Hematopoietic multipotent progenitor cell treated with erythropoietin and hydrocortisone succinate and interleukin-3 and kit ligand, for 8 days (in vitro differentiated cells): ENCODE measurements around the gene FBXO11.
A peak's percentile ranks its signal among the peaks of the same experiment; 100 is the strongest.
"Not testable (repeated sequence)": the region's sequence is repeated elsewhere in the genome, so short reads cannot be mapped to it uniquely, and the experiment has no call there.

ENCODE experiments used
- DNase-seq: peaks from one replicate; pipeline ENCODE4 v3.0.0-alpha.2; 2015

The FBXO11 gene

DNA sequence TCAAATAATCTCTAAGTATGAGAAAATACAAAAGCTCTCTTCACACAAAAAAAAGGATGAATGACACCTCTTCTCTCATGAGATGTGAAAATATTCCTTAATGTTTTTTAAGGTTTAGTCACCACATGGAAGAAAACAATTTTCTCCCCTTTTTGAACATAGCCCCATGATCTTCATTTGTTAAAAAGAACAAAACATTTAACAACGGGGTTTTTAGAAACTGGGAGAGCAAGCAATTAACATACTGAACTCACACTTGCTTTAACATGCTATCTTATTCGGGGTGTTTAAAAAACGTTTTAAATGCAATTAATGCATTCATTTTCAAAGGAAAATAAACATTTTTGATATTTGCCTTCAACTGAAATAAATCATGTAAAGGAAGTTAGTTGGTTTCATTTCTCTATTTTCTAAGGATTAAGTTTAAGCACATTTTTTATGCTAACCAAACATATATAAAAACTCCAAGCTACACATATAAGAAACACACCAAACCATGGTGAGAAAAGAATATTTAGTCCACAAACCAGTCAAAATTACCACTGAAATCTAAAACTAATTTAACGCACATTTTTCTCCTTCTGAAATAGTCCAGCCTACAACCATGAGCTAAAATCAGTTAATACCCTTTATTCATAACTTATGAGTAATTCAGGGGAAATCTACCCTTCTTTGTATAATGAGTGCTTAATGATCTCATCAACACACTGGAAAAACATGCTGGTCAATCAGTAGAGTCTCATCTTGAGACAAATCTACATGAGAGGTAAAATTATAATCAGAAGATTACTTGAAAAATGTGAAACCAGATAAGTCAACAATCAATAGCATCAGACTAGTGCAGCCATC is 8.2 kb downstream of the FBXO11 start:
- DNase-seq = no peak

DNA sequence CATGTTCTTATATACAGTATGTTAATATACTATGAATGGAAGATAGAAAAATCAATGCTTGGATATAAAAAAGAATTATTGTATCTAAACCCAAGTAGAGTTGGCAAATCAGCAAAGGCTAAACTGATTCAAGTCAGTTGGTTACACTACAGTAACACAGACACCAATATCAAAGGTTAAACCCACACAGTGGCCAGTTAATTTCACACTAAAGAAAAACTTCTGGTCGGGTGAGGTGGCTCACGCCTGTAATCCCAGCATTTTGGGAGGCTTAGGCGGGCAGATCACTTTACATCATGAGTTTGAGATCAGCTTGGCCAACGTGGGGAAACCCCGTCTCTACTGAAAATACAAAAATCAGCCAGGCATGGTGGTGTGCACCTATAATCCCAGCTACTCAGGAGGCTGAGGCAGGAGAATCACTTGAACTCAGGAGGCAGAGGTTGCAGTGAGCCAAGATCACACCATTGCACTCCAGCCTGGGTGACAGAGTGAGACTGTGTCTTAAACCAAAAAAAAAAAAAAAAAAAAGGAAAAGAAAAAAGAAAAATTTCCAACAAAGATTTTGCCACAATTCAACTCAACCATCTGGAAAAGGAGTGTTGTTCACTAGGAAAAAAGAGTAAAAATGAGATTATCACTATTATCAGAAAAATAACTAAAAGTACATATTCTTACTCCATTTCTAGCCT is 9.0 kb downstream of the FBXO11 start:
- not testable (repeated sequence) for DNase-seq

DNA sequence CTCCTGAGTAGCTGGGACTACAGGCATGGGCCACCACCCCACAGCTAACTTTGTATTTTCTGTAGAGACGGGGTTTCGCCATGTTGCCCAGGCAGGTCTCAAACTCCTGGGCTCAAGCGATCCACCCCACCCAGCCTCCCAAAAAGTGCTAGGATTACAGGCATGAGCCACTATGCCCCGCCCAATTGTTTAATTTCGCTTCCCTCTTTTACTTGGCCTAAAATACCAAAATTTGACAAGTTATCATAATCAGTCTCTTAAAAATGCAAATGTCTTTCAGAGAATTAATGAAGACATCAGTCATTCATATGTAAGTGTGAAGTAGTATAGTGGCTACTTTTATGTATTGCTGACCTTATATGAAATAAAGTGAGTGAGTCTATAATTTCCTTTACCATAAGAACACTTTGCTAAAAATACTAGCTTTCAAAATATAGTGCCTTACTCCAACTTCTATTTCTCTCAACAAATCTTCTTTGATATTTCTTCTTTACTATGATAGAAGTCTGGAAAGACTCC is 9.8 kb downstream of the FBXO11 start:
- DNase-seq = no peak

DNA sequence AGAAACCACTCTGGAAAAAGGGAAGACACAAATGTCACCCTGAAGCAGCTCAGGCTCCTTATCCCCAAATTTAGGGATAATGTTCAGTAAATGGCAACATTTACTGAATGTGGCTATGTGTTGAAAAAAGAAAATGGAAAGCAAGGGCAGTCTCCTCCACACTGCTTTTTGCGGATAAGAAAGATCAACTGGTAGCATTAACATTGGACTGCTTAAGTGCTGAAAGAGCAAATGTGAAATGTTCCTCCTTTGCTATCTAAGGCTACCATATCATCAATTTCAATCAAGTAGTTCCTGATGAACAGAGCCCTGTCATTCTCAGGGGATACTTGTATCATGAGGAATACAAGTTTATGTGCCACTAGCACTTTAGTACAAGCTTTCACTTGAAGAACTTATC is 12.5 kb downstream of the FBXO11 start:
- DNase-seq = no peak

DNA sequence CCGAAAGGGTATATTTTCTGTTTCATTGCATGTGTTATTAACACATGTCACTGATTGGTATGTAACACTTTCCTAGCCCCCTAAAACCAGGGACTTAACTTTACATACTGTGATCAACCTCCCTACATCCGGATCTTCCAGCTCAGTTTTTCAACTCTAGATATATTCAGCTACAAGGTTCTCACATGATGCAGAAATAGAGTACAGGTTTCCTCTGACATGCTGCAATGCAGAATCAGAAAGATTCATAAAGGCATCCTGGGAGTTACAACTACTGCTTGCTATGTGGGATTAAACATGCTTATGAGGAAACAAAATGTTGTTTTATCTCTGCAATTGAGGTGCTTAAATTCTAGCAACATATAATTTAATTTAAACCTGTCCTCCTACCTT is 14.0 kb downstream of the FBXO11 start:
- no peak for DNase-seq

DNA sequence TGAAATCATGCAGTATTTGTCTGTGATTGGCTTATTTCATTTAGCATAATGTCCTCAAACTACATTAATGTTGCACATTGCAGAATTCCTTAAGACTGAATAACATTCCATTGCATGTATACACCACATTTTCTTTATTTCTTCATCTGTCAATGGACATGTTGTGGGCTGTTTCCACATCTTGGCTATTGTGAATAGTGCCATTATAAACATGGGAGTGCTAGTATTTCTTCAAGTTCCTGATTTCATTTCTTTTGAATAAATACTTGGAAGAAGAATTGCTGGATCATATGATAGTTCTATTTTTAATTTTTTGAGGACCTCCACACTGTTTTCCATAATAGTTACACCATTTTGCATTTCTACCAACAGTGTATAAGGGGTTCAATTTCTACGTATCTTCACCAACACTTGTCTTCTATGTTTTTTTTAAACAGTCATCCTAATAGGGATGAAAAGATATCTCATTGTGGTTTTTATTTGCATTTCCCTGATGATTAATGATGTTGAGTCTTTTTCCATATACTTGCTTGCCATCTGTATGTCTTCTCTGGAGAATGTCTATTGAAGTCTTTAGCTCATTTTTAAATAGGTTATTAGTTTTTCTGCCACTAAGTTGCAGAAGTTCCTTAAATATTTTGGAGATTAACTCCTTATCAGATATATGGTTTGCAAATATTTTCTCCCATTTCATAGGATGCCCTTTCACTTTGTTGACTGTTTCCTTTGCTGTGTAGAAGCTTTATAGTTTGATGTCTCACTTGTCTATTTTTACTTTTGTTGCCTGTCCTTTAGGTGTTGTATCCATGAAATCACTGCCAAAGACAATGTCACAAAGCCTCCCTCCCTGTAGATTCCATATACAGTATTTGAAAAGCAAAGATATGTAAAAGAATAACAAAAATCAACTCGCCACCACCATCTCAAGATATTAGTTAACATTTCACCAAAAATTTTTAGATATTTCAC is 14.6 kb downstream of the FBXO11 start:
- no peak for DNase-seq

DNA sequence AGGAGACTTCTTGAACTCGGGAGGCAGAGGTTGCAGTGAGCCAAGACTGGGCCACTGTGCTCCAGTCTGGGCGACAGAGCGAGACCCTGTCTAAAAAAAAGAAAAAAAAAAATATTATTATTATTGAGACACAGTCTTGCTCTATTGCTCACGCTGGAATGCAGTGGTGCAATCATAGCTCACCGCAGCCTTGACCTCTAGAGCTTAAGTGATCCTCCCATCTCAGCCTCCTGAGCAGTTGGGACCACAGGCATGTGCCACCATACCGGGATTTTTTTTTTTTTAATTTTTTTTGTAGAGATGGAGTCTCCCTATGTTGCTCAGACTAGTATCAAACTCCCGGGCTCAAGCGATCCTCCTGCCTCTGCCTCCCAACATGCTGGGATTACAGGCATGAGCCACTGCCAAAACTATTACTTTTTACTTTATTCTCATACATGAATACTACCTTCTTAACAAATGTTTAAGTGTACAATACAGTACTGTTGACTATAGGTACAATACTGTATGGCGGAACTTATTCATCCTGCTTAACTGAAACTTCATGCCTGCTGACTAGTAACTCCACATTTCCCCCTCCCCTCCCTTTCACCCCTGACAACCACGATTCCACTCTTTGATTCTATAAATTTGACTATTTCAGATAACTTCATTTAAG is 15.5 kb downstream of the FBXO11 start:
- no peak for DNase-seq

DNA sequence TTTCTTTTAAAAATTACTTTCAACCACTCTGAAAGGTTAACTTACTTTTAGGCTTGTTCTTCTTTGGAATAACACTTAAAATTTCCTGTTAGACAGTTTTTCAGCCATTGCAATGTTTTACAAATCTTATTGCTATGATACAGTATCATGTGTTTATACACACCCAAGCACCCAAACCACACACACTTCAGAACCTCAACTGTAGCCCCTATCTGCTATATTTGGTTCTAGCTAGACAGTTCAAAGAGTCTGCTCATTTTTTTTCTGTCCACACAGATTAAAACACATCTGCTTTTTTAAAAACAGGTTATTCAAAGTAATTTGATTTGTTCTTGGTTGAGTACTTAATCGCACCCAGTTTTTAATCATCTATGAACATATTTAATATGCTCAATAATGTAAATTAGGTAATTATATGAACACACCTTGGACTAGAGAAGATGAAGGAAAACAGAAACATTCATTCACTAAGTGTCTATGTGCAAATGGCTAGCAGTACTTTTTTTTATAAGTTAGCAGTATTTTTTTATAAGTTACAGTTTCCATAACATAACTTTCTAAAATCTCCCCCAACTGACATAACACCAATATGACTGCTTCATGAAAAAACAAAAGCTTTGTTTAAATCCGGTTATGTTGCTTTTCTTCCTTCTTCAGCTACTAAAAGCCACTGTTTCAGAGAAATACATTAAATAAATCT is 17.6 kb downstream of the FBXO11 start:
- peak; percentile 47 for DNase-seq

DNA sequence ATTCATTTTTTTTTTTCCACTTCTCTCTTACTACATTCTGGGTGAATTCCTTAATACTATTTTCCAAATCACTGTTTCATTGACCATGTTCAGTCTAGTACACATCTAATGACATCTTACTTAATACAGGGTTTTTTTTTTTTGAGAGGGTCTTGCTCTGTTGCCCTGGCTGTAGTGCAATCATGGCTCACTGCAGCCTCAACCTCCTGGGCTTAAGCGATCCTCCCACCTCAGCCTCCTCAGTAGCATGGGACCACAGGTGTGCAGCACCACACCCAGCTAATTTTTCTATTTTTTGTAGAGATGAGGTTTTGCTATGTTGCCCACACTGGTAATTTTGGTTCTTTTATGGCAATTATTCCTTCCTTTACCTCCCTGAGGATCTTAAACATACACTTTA is 29.4 kb downstream of the FBXO11 start:
- DNase-seq = no peak

DNA sequence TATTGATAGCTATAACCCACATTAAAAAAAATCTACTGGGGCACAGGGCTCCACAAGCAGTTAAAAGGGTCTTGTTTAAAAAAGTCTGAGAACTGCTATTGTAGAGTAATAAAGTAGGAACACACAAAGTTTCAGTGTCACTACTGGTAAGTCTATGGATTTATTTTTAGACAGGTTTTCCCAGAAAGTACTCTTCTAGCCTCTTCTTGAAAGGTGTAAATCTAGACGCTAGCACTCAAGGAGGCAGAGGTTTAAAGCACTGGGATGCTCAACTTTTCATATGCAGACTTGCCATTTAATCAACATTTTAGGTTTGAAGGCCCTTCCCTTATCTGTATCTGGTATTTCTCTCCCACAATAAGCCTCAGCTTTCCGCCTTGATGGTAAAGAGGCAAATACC is 33.4 kb downstream of the FBXO11 start:
- DNase-seq = no peak

DNA sequence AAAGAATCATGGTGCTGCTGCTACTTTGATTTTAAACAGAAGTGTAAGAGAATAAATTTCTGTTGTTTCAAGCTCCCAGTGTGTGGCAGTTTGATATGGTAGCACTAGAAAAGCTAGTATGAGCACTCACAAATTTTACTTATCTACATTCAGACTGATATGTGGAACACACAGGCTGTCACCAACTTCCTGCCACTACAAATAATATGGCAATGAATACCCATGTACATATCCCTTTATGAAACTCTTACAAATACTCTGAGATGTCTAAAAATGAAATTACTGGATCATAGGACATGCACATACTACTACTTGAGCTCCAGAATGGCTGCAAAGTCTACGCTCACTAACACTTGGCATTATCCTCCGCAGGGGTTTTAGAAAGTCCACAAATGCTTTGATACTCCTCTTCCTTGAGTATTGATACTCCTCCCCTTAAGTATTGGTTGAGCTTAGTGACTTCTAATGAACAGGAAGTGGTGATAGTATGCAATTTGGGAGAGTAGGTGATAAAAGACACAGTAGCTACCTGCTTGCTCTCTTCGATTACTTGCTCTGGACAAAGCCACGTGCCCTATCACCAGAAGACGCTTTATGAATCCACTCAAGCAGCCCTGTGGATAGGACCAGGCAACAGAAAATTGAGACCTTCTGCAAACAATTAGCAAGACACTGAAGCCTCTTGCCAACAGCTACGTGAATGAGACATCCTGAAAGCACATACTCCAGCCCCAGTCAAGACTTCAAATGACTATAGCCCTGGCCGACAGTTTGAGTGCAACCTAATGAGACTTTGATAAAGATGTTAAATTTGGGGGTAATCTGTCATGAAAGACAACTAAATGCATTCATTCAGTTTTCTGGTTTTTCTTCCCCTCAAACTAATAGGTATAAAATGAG is 35.4 kb downstream of the FBXO11 start:
- peak; percentile 12 for DNase-seq

DNA sequence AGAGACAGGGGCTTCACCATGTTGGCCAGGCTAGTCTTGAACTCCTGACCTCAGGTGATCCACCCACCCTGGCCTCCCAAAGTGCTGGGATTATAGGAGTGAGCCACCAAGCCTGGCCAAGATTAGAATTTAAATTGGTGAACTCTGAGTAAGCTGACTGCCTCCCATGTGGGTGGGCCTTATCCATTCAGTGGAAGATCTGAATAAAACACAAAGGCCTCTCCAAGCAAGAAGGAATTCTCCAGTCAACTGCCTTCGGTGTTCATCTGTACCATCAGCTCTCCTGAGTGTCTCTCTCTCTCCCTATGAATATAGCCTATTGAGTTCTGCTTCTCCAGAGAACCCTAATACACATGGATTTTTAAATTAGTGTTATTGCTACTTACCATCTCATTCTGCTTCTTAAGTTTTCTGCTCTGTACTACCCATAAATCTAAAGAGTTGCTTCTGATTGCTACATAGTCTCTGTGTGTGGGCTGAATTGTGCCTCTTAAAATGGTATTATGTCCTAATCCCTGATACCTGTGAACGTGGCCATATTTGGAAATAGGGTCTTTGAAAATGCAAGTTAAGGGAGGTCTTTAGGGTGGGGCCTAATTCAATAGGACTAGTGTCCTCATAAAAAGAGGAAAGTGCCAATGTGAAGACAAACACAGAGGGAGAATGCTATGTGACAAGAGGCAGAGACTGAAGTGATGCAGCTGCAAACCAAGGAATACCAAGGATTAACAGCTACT is 36.3 kb downstream of the FBXO11 start:
- DNase-seq = no peak

DNA sequence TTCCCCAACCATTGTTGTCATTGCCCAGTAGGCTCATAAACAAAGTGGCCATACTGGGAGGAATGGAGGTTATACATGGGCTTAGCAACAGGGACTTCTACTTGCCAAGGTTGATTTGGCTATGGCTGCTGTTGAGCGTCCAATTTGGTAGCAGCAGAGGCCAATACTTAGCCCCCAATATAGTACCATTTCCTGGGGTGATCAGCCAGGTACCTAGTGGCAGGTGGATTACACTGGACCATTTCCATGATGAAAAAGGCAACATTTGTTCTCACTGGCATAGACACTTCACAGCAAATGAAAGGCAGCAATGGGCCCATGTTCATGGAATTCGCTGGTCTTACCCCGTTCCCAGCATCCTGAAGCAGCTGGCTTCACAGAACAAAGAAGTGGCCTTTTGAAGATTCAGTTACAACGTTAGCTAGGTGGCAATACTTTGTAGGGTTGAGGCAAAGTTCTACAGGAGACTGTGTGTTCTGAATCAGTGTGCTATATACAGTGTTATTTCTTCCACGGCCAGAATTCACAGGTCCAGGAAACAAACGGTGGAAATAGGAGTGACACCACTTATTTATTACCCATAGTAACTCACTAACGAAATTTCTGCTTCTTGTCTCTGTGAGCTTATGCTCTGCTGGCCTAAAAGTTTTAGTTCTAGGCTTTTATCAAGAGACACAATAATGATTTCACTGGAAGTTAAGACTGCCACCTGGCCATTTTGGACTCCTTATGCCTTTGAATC is 37.5 kb downstream of the FBXO11 start:
- DNase-seq = no peak

DNA sequence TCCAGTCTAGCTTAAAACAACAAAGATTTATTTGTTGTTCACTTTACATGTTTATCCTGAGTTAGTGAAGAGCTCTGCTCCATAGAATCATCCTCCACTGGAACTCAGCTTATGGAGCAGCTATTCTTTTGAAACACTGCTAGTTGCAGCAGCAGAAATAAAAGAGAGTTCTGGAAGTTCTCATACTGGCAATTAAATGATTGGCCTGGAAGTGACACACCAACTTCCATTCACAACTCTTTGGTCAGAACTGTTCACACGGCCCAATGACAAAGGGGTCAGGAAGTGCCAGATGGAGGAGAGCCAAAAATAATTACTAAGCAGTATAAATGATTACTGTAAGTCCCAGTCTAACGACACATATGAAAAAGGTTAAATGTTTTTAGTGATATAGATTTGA is 39.1 kb downstream of the FBXO11 start:
- DNase-seq = peak; percentile 72

DNA sequence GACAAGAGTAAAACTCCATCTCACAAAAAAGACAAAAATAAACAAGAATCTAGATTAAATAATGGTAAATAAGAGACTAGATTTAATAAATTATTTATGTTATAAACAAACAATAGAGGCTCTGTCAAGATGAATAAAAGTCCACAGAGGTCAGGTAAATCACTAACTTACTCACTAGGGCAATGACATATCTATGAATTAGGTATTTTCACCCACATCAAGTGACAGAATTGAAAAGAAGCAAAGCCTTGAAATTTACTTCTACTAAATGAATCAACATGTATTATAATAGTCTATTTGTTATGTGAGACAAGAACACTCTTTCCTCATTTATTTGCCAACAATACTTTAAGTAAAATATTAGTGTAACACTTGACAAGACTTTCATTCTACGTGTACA is 41.7 kb downstream of the FBXO11 start:
- DNase-seq = no peak

DNA sequence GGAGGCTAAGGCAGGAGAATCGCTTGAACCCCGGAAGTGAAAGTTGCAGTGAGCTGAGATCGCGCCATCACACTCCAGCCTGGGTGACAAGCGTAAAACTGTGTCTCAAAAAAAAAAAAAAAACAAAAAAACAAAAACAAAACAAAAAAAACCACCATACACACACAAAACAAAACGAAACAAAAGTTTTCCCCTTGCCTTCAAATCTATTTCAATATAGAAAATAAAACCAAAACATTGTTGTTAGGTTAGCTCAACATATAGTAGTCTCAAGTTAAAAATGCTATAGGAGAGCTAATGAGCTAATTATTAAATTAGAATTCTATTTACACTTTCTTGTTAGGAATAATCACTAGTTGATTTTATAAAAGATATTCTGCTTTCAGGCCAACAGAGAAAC is 43.3 kb downstream of the FBXO11 start:
- DNase-seq = no peak

DNA sequence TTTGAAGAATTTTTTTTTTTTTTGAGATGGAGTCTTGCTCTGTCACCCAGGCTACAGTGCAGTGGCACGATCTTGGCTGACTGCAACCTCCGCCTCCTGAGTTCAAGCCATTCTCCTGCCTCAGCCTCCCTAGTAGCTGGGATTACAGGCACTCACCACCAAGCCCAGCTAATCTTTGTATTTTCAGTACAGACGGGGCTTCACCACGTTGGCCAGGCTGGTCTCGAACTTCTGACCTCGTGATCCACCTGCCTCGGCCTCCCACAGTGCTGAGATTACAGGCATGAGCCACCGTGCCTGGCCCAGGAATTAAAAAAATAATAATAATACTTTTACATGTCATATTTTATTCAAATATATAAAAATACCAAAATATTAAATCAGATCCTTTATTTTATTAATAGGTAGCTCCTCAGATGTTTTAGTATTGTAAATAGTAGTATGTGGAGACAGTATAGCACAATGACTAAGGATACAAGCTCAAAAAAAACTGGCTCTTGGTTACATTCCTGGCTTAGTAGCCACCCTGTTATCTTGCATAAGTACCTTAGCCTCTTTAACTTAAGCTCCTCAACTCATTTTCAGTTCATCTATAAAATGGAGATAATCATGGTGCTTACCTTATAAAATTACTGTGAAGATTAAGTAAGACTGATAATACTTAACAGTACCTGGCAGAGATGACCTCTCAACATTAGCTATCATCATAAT is 53.1 kb downstream of the FBXO11 start:
- not testable (repeated sequence) for DNase-seq

DNA sequence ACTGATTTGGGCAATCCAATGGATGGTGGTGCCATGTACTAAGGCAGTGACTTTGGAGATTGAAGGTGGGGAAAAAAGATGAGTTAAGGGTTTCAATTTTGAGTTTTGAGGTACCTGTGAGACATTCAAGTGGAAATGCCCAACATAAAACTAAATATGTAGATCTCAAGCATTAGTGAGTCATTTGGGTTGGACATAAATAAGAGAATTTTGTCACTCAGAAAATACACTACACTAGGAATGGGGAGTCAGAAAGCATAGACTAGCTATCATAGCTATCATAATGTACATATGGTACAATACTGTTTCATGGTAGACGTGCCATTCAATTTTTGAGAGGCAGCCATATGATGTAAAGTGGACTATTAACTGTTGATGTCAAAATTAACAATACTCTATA is 56.1 kb downstream of the FBXO11 start:
- DNase-seq = no peak

DNA sequence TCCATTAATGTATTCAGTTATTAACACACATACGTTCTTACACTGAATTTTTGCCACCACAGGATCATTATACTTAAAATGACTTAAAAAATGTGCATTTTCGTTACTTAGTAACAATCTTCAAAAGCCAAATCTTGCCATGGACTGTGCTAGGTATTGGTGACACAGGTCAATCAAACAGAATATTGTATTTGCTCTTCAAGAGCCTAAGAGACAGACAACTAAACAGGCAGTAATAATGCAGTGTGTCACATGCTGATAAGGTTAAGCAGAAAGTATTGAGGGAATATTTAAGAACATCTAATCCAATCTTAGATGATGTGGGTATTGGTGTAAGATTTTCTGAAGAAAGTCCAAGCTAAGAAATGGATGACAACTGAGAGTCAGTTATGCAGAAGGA is 56.9 kb downstream of the FBXO11 start:
- peak; percentile 25 for DNase-seq
